ENCODE measurements around the gene SLC35F4. TPM values are rescaled to one million over a fixed set of nuclear protein-coding genes. Genes with fewer than 3 reads are reported as not detected.

SLC35F4 gene
- total RNA-seq, 6 experiments from 2014 or later: not detected

- Mint-ChIP-seq H3K27ac (no peak overlapping the region), H3K27me3 (ENCODE audit: insufficient read depth) (no peaks in the 10 kb centered on the region), H3K4me3 (no peak overlapping the region), H3K9me3 (peaks cover 50% of the 10 kb centered on the region), H3K36me3 (ENCODE audit: low read depth) (no peaks in the 10 kb centered on the region), H3K4me1 (ENCODE audit: low read depth) (no peaks in the 10 kb centered on the region)
- TF ChIP-seq, protein P1, sequence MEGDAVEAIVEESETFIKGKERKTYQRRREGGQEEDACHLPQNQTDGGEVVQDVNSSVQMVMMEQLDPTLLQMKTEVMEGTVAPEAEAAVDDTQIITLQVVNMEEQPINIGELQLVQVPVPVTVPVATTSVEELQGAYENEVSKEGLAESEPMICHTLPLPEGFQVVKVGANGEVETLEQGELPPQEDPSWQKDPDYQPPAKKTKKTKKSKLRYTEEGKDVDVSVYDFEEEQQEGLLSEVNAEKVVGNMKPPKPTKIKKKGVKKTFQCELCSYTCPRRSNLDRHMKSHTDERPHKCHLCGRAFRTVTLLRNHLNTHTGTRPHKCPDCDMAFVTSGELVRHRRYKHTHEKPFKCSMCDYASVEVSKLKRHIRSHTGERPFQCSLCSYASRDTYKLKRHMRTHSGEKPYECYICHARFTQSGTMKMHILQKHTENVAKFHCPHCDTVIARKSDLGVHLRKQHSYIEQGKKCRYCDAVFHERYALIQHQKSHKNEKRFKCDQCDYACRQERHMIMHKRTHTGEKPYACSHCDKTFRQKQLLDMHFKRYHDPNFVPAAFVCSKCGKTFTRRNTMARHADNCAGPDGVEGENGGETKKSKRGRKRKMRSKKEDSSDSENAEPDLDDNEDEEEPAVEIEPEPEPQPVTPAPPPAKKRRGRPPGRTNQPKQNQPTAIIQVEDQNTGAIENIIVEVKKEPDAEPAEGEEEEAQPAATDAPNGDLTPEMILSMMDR (IDR thresholded peaks at IDR 0.05): no peak
- DNase-seq: no peak
Measured at GRCh38 chr14:57659052-57659451, 206.8 kb downstream of the SLC35F4 start.

- Mint-ChIP-seq H3K36me3 (ENCODE audit: low read depth) (no peaks in the 10 kb centered on the region), H3K4me1 (ENCODE audit: low read depth) (no peaks in the 10 kb centered on the region), H3K27me3 (ENCODE audit: insufficient read depth) (no peaks in the 10 kb centered on the region), H3K9me3 (peaks cover 47% of the 10 kb centered on the region), H3K27ac (no peak overlapping the region), H3K4me3 (no peak overlapping the region)
- TF ChIP-seq, protein P1 (IDR thresholded peaks at IDR 0.05): no peak
- DNase-seq: no peak
Measured at GRCh38 chr14:57657487-57657886, 208.4 kb downstream of the SLC35F4 start.

DNA sequence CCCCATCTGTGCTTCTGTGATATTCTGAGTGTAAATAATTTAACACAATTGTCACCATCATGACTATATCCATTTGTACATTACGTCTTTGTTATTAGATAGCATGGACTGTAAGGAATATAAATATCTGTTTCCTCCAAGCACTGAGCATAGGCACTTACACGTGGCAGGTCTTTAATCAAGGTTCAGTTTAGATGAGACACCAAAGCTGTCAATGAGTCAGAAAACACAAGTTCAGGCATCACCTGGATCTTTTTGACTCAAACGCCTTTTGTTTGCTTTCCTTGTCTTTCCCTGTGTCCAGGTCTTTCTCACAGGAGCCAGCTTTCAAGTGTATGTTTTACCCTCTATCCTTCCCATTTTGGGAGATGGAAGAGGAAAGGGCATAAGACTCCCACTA, 209.0 kb downstream of the SLC35F4 start:
- Mint-ChIP-seq H3K27me3 (ENCODE audit: insufficient read depth) (no peaks in the 10 kb centered on the region), H3K9me3 (peaks cover 41% of the 10 kb centered on the region), H3K4me1 (ENCODE audit: low read depth) (no peaks in the 10 kb centered on the region), H3K27ac (no peak overlapping the region), H3K36me3 (ENCODE audit: low read depth) (no peaks in the 10 kb centered on the region), H3K4me3 (no peak overlapping the region)
- TF ChIP-seq, protein P1 (IDR thresholded peaks at IDR 0.05): no peak
- no peak for DNase-seq

DNA sequence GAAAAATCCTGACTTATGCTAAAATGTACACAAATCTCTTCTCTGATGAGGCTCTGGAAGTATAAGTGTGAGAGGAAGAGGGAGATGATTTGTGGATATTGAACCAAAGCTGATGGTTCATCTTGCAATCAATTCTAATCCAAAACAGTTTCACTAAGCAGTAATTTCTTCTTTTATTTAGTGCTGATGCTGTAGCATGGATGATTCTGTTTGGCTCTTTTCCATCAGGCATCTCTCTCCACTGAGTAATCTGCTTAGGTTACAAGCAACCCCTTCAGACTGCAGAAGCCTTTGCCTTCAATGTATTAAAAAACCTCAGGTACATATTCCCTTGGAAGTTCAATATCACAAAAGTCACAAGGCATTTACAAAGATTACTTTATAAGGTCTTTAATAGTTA, 213.1 kb downstream of the SLC35F4 start:
- TF ChIP-seq, protein P1 (IDR thresholded peaks at IDR 0.05): no peak
- peaks cover 29% of the 10 kb centered on the region for H3K9me3 Mint-ChIP-seq
- H3K4me3 Mint-ChIP-seq: no peak overlapping the region
- H3K36me3 Mint-ChIP-seq (ENCODE audit: low read depth): no peaks in the 10 kb centered on the region; the same call in 1 of the 2 replicates
- no peak overlapping the region for H3K27ac Mint-ChIP-seq
- H3K27me3 Mint-ChIP-seq (ENCODE audit: insufficient read depth): no peaks in the 10 kb centered on the region; the same call in 1 of the 2 replicates
- DNase-seq: no peak
- no peaks in the 10 kb centered on the region for H3K4me1 Mint-ChIP-seq (ENCODE audit: low read depth)

GRCh38 chr14:57641776-57642175, 224.1 kb downstream of the SLC35F4 start:
- Mint-ChIP-seq H3K36me3 (ENCODE audit: low read depth) (no peaks in the 10 kb centered on the region; the same call in 1 of the 2 replicates), H3K4me3 (no peak overlapping the region), H3K27ac (no peak overlapping the region), H3K9me3 (peaks cover 26% of the 10 kb centered on the region), H3K4me1 (ENCODE audit: low read depth) (no peaks in the 10 kb centered on the region), H3K27me3 (ENCODE audit: insufficient read depth) (no peaks in the 10 kb centered on the region; the same call in 1 of the 2 replicates)
- TF ChIP-seq, protein P1 (IDR thresholded peaks at IDR 0.05): no peak
- no peak for DNase-seq

DNA sequence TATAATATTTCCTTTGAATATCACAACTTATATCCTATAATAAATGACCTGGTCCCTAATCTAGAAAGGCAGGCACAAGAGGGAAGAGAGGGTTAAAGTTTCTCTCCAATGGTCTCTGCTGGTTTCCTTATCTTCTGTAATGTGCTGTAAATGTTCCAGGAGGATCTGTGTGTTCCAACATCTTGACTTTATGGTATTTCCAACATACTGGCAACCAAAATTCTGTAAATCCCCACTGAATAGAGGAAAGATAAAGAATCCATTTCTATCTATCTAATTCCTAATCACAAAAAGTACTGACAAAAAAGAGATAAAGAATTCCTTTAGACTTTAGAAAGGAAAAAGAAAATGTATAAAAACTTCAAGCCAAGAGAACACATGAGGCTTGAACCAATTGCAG, 225.9 kb downstream of the SLC35F4 start:
- H3K27me3 Mint-ChIP-seq (ENCODE audit: insufficient read depth): no peaks in the 10 kb centered on the region; the same call in 1 of the 2 replicates
- no peak overlapping the region for H3K4me3 Mint-ChIP-seq
- DNase-seq: no peak
- no peak overlapping the region for H3K27ac Mint-ChIP-seq
- TF ChIP-seq, protein P1 (IDR thresholded peaks at IDR 0.05): no peak
- H3K4me1 Mint-ChIP-seq (ENCODE audit: low read depth): no peaks in the 10 kb centered on the region
- H3K36me3 Mint-ChIP-seq (ENCODE audit: low read depth): no peaks in the 10 kb centered on the region
- peaks cover 22% of the 10 kb centered on the region for H3K9me3 Mint-ChIP-seq
